Progenitor cell of endocrine pancreas (in vitro differentiated cells): ENCODE results near the gene C1orf53. TPM values are rescaled to one million over a fixed set of nuclear protein-coding genes. Genes with fewer than 3 reads are reported as not detected.
"Not testable (repeated sequence)": the region's sequence is repeated elsewhere in the genome, so short reads cannot be mapped to it uniquely, and the experiment has no call there.

Source experiments
- DNase-seq: peaks from one replicate; pipeline ENCODE4 v3.0.0; 2021; ENCODE audit warnings: low spot score; ENCODE audit not compliant: unreplicated experiment
- H3K27ac Mint-ChIP-seq: 2 replicates; pipeline ENCODE4 v1.8.0; 2021; ENCODE audit warnings: mild to moderate bottlenecking, moderate library complexity, mixed read lengths
- H3K27me3 Mint-ChIP-seq: 2 replicates; pipeline ENCODE4 v1.8.0; 2021; ENCODE audit warnings: mixed read lengths
- H3K36me3 Mint-ChIP-seq: 2 replicates; pipeline ENCODE4 v1.8.0; 2022; ENCODE audit warnings: mixed read lengths; ENCODE audit not compliant: insufficient read depth
- H3K4me1 Mint-ChIP-seq: 2 replicates; pipeline ENCODE4 v1.8.0; 2021; ENCODE audit warnings: low read depth, mixed read lengths
- H3K4me3 Mint-ChIP-seq: 2 replicates; pipeline ENCODE4 v1.8.0; 2021; ENCODE audit warnings: low read depth, mild to moderate bottlenecking, moderate library complexity, mixed read lengths
- H3K9me3 Mint-ChIP-seq: 2 replicates; pipeline ENCODE4 v1.8.0; 2021; ENCODE audit warnings: low read depth, mixed read lengths
- total RNA-seq: library from RNA; stranded (reverse); gene quantifications from 2 replicates; pipeline ENCODE4 v1.2.1, GENCODE V29; 2021
- TF ChIP-seq, protein P1 (sequence below): fragments of 200-600 bp; sonication (generic); IDR thresholded peaks from one replicate; pipeline ENCODE4 v1.5.0; 2021; ENCODE audit warnings: antibody characterized with exemption, mild to moderate bottlenecking; ENCODE audit not compliant: unreplicated experiment

Gene C1orf53
- total RNA-seq, 1 donor from 2014 or later: 4.0 TPM

DNA sequence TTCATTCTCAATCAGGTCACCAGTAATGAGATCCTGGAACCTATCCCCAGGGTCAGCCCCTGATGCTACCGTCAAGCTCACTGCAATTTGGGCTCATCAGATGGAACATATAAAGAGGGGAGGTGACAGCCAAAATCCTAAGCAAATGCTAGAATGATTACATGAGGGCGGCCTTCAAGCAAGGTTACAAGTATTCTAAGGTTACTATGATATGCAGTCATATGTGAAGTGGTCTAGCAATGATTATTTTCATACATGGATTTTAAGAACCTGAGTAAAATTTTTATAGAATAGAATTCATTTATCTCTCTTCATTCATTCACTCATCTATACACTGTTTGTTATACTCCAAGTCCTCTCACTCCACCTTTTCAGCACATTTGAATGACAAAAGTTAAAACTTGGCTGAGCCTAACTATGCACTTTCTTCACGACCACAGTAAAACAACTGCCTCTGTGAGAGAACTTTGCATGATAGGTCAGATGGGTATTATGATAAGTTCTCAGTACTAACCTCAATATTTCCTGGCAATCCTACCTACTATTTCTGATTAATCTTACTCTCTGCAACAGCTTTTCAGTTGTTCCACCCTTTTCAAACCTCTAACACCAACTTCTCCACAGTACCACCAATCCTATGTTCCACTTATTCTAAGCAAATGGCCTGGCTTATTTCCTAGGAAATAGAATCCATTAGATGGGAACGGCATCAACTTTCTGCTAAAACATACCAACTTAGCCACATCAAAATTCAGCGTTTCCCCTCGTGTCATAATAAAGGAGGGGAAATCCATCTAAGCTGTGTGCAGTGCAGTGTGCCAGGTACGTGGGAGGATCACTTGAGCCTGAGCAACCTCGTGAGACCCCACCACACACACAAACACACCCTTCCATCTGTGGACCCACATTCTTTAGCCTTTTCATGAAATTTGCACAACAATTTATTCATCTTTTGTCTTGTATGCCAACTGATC is 46.8 kb downstream of the C1orf53 start:
- peaks cover 9% of the 10 kb centered on the region for H3K4me1 Mint-ChIP-seq
- no peaks in the 10 kb centered on the region for H3K36me3 Mint-ChIP-seq
- no peak overlapping the region for H3K4me3 Mint-ChIP-seq
- H3K27ac Mint-ChIP-seq: no peak overlapping the region
- H3K27me3 Mint-ChIP-seq: peaks cover 6% of the 10 kb centered on the region
- TF ChIP-seq, protein P1, sequence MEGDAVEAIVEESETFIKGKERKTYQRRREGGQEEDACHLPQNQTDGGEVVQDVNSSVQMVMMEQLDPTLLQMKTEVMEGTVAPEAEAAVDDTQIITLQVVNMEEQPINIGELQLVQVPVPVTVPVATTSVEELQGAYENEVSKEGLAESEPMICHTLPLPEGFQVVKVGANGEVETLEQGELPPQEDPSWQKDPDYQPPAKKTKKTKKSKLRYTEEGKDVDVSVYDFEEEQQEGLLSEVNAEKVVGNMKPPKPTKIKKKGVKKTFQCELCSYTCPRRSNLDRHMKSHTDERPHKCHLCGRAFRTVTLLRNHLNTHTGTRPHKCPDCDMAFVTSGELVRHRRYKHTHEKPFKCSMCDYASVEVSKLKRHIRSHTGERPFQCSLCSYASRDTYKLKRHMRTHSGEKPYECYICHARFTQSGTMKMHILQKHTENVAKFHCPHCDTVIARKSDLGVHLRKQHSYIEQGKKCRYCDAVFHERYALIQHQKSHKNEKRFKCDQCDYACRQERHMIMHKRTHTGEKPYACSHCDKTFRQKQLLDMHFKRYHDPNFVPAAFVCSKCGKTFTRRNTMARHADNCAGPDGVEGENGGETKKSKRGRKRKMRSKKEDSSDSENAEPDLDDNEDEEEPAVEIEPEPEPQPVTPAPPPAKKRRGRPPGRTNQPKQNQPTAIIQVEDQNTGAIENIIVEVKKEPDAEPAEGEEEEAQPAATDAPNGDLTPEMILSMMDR: no peak
- no peak for DNase-seq
- peaks cover 3% of the 10 kb centered on the region for H3K9me3 Mint-ChIP-seq

- no peak overlapping the region for H3K4me3 Mint-ChIP-seq
- peaks cover 9% of the 10 kb centered on the region for H3K4me1 Mint-ChIP-seq
- H3K27ac Mint-ChIP-seq: peak overlapping the region; percentile 55
- no peaks in the 10 kb centered on the region for H3K36me3 Mint-ChIP-seq
- TF ChIP-seq, protein P1: no peak
- H3K9me3 Mint-ChIP-seq: peaks cover 3% of the 10 kb centered on the region
- peaks cover 6% of the 10 kb centered on the region for H3K27me3 Mint-ChIP-seq
- DNase-seq: no peak
Observed at GRCh38 chr1:197951089-197951488, 48.7 kb downstream of the C1orf53 start.

- H3K27ac Mint-ChIP-seq: no peak overlapping the region
- H3K4me1 Mint-ChIP-seq: peaks cover 9% of the 10 kb centered on the region
- peaks cover 6% of the 10 kb centered on the region for H3K27me3 Mint-ChIP-seq
- H3K9me3 Mint-ChIP-seq: peaks cover 3% of the 10 kb centered on the region
- TF ChIP-seq, protein P1: no peak
- no peak overlapping the region for H3K4me3 Mint-ChIP-seq
- H3K36me3 Mint-ChIP-seq: no peaks in the 10 kb centered on the region
- DNase-seq: no peak
Observed at GRCh38 chr1:197951617-197952175, 49.3 kb downstream of the C1orf53 start.

DNA sequence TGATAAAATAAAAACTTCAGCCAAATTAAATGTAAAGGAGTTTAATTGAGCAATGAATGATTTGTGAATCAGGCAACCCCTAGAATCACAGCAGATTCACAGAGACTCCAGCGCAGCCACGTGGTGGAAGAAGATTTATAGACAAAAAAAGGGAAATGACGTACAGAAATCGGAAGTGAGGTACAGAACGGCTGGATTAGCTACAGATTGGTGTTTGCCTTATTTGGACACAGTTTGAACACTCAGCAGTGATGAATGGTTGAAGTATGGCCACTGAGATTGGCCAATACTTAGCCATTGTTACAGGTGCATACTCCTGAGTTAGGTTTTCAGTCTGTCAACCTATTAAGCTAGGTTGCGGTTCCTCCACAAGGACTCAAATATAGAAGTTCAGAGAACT is 51.0 kb downstream of the C1orf53 start:
- peaks cover 17% of the 10 kb centered on the region for H3K27me3 Mint-ChIP-seq
- H3K36me3 Mint-ChIP-seq, H3K9me3 Mint-ChIP-seq, H3K4me3 Mint-ChIP-seq, H3K27ac Mint-ChIP-seq, DNase-seq, H3K4me1 Mint-ChIP-seq: not testable (repeated sequence)

DNA sequence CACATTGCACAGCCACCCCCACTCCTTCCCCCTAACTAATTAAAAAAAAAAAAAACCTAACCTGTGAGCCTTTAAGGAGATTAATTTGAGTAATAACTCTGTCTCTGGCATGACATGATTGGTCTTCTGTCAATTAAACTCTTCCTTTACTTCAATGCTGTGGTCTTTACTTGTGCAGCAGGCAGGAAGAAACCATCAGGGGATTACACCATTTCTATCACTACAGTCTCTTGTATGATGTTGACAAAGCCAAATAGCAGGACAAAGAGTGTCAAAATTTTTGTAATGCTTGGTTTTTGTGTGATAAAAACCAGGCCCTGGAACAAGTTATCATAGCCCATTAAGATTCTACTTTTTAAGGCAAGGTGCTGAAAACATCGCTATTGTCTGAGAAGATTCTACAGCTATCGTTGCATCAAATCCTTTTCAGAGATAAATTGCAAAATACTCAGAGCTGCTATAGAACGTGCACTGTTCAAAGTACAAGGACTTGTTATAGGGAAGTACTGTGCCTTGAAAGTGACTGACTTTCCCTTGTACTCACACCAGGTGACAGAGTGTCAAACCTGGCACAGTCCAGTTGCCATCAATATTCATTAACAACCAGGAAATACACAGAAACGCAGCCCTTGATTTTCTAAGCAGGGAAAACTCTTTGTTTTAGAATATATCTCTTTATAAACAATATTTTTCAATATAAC is 52.4 kb downstream of the C1orf53 start:
- peaks cover under 1% of the 10 kb centered on the region for H3K9me3 Mint-ChIP-seq
- DNase-seq: no peak
- H3K27me3 Mint-ChIP-seq: peaks cover 16% of the 10 kb centered on the region
- peaks cover 9% of the 10 kb centered on the region for H3K4me1 Mint-ChIP-seq
- H3K36me3 Mint-ChIP-seq: no peaks in the 10 kb centered on the region
- TF ChIP-seq, protein P1: no peak
- no peak overlapping the region for H3K27ac Mint-ChIP-seq
- H3K4me3 Mint-ChIP-seq: no peak overlapping the region
